ENCODE results near the gene ANKRD42. TPM values are rescaled to one million over a fixed set of nuclear protein-coding genes. Genes with fewer than 3 reads are reported as not detected.

The ANKRD42 gene
- total RNA-seq, 4 donors from 2014 or later: 5.6 to 11.5 (median 8.9) TPM

- H3K4me3 ChIP-seq: no peak overlapping the region
- no peaks in the 10 kb centered on the region for H3K9me3 ChIP-seq
- TF ChIP-seq POLR2A (IDR thresholded peaks at IDR 0.05) (no peak), POLR2AphosphoS5 (IDR thresholded peaks at IDR 0.05) (no peak), EP300 (IDR thresholded peaks at IDR 0.05; ENCODE audit: low read depth) (no peak), CTCF (IDR thresholded peaks at IDR 0.05) (no peak)
- no peaks in the 10 kb centered on the region for H3K4me1 ChIP-seq
- no peaks in the 10 kb centered on the region for H3K36me3 ChIP-seq
- no peak for DNase-seq
- WGBS, 2 donors (ENCODE audit: low coverage in 1 of 2): 88 to 100% methylated on average over 1 of the region's 1 CpG
- no peak overlapping the region for H3K27ac ChIP-seq
- no peaks in the 10 kb centered on the region for H3K27me3 ChIP-seq
- in situ Hi-C loops (cut with MboI; ENCODE audit: low pct_ligation_motif_present in 1 of 4, low pct_unique_long_range_greater_than_20kb in 1 of 4, low sequenced_read_pairs in 3 of 4) (loop anchor here in 3 of 4 donors (5.0 to 25.0 kb wide), 3 partner anchors 345 to 537 kb away; partner anchors contain the start of genes DDIAS (in 2 of the 3) and PRCP (in 2 of the 3)), intact Hi-C loops (cut with DNase I; ENCODE audit: low total_unique reads) (loop anchor here (10.0 kb wide), 1 partner anchor 345 kb away; the partner anchor contains the start of genes DDIAS and PRCP)
Measured at GRCh38 chr11:83249445-83249844, 55.9 kb downstream of the ANKRD42 start.

GRCh38 chr11:83249972-83250593 is 56.6 kb downstream of the ANKRD42 start:
- no peaks in the 10 kb centered on the region for H3K27me3 ChIP-seq
- WGBS, 2 donors (ENCODE audit: low coverage in 1 of 2): 5 to 9% methylated on average over 4 of the region's 4 CpGs
- no peak overlapping the region for H3K4me3 ChIP-seq
- in situ Hi-C loops (cut with MboI; ENCODE audit: low pct_ligation_motif_present in 1 of 4, low pct_unique_long_range_greater_than_20kb in 1 of 4, low sequenced_read_pairs in 3 of 4): loop anchor here (5.0 to 25.0 kb wide), 3 partner anchors 345 to 538 kb away; partner anchors contain the start of genes DDIAS (in 3 of the 4) and PRCP (in 3 of the 4)
- no peak for DNase-seq
- H3K27ac ChIP-seq: no peak overlapping the region
- no peaks in the 10 kb centered on the region for H3K9me3 ChIP-seq
- no peaks in the 10 kb centered on the region for H3K4me1 ChIP-seq
- intact Hi-C loops (cut with DNase I; ENCODE audit: low total_unique reads): loop anchor here (10.0 kb wide), 1 partner anchor 345 kb away; the partner anchor contains the start of genes DDIAS and PRCP
- TF ChIP-seq CTCF (IDR thresholded peaks at IDR 0.05) (peak; percentile 56 to 74 (median 69)), POLR2AphosphoS5 (IDR thresholded peaks at IDR 0.05) (no peak), POLR2A (IDR thresholded peaks at IDR 0.05) (no peak)
- H3K36me3 ChIP-seq: no peaks in the 10 kb centered on the region

- TF ChIP-seq EP300 (IDR thresholded peaks at IDR 0.05; ENCODE audit: low read depth) (no peak), CTCF (IDR thresholded peaks at IDR 0.05) (no peak), POLR2AphosphoS5 (IDR thresholded peaks at IDR 0.05) (no peak), POLR2A (IDR thresholded peaks at IDR 0.05) (no peak)
- intact Hi-C loops (cut with DNase I; ENCODE audit: low total_unique reads) (no loop called here), in situ Hi-C loops (cut with MboI; ENCODE audit: low pct_ligation_motif_present in 1 of 4, low pct_unique_long_range_greater_than_20kb in 1 of 4, low sequenced_read_pairs in 3 of 4) (loop anchor here in 1 of 4 donors (10.0 kb wide), 1 partner anchor 347 kb away; the partner anchor contains the start of genes DDIAS and PRCP)
- Histone ChIP-seq H3K36me3 (peaks cover 0 to 3% (median 0%) of the 10 kb centered on the region in 4 donors), H3K9me3 (no peaks in the 10 kb centered on the region), H3K4me1 (peaks cover 0 to 6% (median 3%) of the 10 kb centered on the region in 4 donors), H3K27me3 (no peaks in the 10 kb centered on the region), H3K4me3 (no peak overlapping the region), H3K27ac (no peak overlapping the region)
- WGBS, 2 donors (ENCODE audit: low coverage in 1 of 2): 94 to 100% methylated on average over 2 of the region's 2 CpGs
- no peak for DNase-seq
Measured at GRCh38 chr11:83252266-83252665, 58.8 kb downstream of the ANKRD42 start.

- Histone ChIP-seq H3K27me3 (no peaks in the 10 kb centered on the region), H3K27ac (no peak overlapping the region), H3K4me3 (no peak overlapping the region), H3K9me3 (no peaks in the 10 kb centered on the region), H3K4me1 (peaks cover 0 to 11% (median 6%) of the 10 kb centered on the region in 4 donors), H3K36me3 (peaks cover 0 to 9% (median 0%) of the 10 kb centered on the region in 4 donors)
- 96 to 100% methylated on average over 2 of the region's 2 CpGs for WGBS, 2 donors (ENCODE audit: low coverage in 1 of 2)
- TF ChIP-seq POLR2AphosphoS5 (IDR thresholded peaks at IDR 0.05) (no peak), CTCF (IDR thresholded peaks at IDR 0.05) (no peak), POLR2A (IDR thresholded peaks at IDR 0.05) (no peak), EP300 (IDR thresholded peaks at IDR 0.05; ENCODE audit: low read depth) (no peak)
- intact Hi-C loops (cut with DNase I; ENCODE audit: low total_unique reads) (no loop called here), in situ Hi-C loops (cut with MboI; ENCODE audit: low pct_ligation_motif_present in 1 of 4, low pct_unique_long_range_greater_than_20kb in 1 of 4, low sequenced_read_pairs in 3 of 4) (loop anchor here in 1 of 4 donors (10.0 kb wide), 1 partner anchor 348 kb away; the partner anchor contains the start of genes DDIAS and PRCP)
- no peak for DNase-seq
Measured at GRCh38 chr11:83252941-83253340, 59.4 kb downstream of the ANKRD42 start.

Data from transverse colon (tissue), 4 donors.